Measurements from ENCODE around the gene RCN2.

RCN2 gene

GRCh38 chr15:76972389-76973361 is 41.1 kb downstream of the RCN2 start:
- TF ChIP-seq EZH2 (IDR thresholded peaks at IDR 0.05; ENCODE audit: borderline replicate concordance, low read depth, low read length, severe bottlenecking): no peak
- TF ChIP-seq, protein P1, sequence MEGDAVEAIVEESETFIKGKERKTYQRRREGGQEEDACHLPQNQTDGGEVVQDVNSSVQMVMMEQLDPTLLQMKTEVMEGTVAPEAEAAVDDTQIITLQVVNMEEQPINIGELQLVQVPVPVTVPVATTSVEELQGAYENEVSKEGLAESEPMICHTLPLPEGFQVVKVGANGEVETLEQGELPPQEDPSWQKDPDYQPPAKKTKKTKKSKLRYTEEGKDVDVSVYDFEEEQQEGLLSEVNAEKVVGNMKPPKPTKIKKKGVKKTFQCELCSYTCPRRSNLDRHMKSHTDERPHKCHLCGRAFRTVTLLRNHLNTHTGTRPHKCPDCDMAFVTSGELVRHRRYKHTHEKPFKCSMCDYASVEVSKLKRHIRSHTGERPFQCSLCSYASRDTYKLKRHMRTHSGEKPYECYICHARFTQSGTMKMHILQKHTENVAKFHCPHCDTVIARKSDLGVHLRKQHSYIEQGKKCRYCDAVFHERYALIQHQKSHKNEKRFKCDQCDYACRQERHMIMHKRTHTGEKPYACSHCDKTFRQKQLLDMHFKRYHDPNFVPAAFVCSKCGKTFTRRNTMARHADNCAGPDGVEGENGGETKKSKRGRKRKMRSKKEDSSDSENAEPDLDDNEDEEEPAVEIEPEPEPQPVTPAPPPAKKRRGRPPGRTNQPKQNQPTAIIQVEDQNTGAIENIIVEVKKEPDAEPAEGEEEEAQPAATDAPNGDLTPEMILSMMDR (IDR thresholded peaks at IDR 0.05; ENCODE audit: borderline replicate concordance, extremely low read depth, low read length, poor library complexity, severe bottlenecking): no peak
- no peaks in the 10 kb centered on the region for H4K20me1 ChIP-seq (ENCODE audit: insufficient read depth, low read length)
- H3K4me3 ChIP-seq (ENCODE audit: low read depth in 1 of 2, low read length in 2 of 2): no peak overlapping the region
- H3K27me3 ChIP-seq (ENCODE audit: insufficient read depth, low read length, poor library complexity): peaks cover 9% of the 10 kb centered on the region
- H3K36me3 ChIP-seq (ENCODE audit: insufficient read depth, low read length): no peaks in the 10 kb centered on the region
- H3K9me3 ChIP-seq (ENCODE audit: insufficient read depth, low read length, severe bottlenecking): no peaks in the 10 kb centered on the region
- no peak overlapping the region for H3K9ac ChIP-seq (ENCODE audit: low read depth, low read length)
- DNase-seq: no peak
- no peak overlapping the region for H2AFZ ChIP-seq (ENCODE audit: low read depth, low read length)
- no peak for ATAC-seq (ENCODE audit: insufficient read depth, low read depth)
- no peaks in the 10 kb centered on the region for H3K4me1 ChIP-seq (ENCODE audit: insufficient read depth, low read length)
- H3K79me2 ChIP-seq (ENCODE audit: insufficient read depth, low read length): no peaks in the 10 kb centered on the region
- no peak overlapping the region for H3K4me2 ChIP-seq (ENCODE audit: insufficient read depth, low read length)
- no peak overlapping the region for H3K27ac ChIP-seq (ENCODE audit: low read length)

- Histone ChIP-seq H2AFZ (ENCODE audit: low read depth, low read length) (no peak overlapping the region), H3K4me1 (ENCODE audit: insufficient read depth, low read length) (no peaks in the 10 kb centered on the region), H3K9me3 (ENCODE audit: insufficient read depth, low read length, severe bottlenecking) (no peaks in the 10 kb centered on the region), H3K79me2 (ENCODE audit: insufficient read depth, low read length) (no peaks in the 10 kb centered on the region), H3K27ac (ENCODE audit: low read length) (no peak overlapping the region), H3K9ac (ENCODE audit: low read depth, low read length) (no peak overlapping the region), H3K27me3 (ENCODE audit: insufficient read depth, low read length, poor library complexity) (peaks cover 9% of the 10 kb centered on the region), H4K20me1 (ENCODE audit: insufficient read depth, low read length) (no peaks in the 10 kb centered on the region), H3K4me2 (ENCODE audit: insufficient read depth, low read length) (no peak overlapping the region), H3K36me3 (ENCODE audit: insufficient read depth, low read length) (no peaks in the 10 kb centered on the region), H3K4me3 (ENCODE audit: low read depth in 1 of 2, low read length in 2 of 2) (no peak overlapping the region)
- peak; percentile 40; the same call in 1 of the 3 replicates for ATAC-seq (ENCODE audit: insufficient read depth, low read depth)
- TF ChIP-seq, protein P1 (IDR thresholded peaks at IDR 0.05; ENCODE audit: borderline replicate concordance, extremely low read depth, low read length, poor library complexity, severe bottlenecking): peak; percentile 63
- no peak for TF ChIP-seq EZH2 (IDR thresholded peaks at IDR 0.05; ENCODE audit: borderline replicate concordance, low read depth, low read length, severe bottlenecking)
- peak; percentile 40 for DNase-seq
Observed at GRCh38 chr15:76973362-76973743, 41.8 kb downstream of the RCN2 start.

DNA sequence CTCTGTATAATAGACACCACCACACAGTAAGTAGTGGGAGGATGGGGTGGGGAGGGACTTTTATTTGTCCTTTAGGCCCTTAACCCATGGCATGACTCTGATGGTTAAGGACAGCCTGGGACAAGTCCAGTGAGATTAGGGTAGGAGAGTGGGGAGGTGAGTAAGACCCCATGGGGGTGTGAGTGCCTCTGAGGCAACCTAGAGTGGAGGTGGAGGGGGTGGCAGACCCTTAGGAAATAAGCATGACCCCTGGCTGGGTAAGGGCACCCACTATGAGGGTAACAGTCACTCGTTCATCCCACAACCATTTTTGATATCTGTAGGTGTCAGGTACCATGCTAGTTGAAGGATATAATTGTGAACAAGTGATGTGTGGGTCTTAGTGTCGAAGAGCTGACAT is 42.4 kb downstream of the RCN2 start:
- H3K79me2 ChIP-seq (ENCODE audit: insufficient read depth, low read length): no peaks in the 10 kb centered on the region
- H3K27me3 ChIP-seq (ENCODE audit: insufficient read depth, low read length, poor library complexity): peaks cover 9% of the 10 kb centered on the region
- no peaks in the 10 kb centered on the region for H3K9me3 ChIP-seq (ENCODE audit: insufficient read depth, low read length, severe bottlenecking)
- H3K27ac ChIP-seq (ENCODE audit: low read length): no peak overlapping the region
- no peaks in the 10 kb centered on the region for H3K4me1 ChIP-seq (ENCODE audit: insufficient read depth, low read length)
- no peaks in the 10 kb centered on the region for H3K36me3 ChIP-seq (ENCODE audit: insufficient read depth, low read length)
- no peak for TF ChIP-seq EZH2 (IDR thresholded peaks at IDR 0.05; ENCODE audit: borderline replicate concordance, low read depth, low read length, severe bottlenecking)
- TF ChIP-seq, protein P1 (IDR thresholded peaks at IDR 0.05; ENCODE audit: borderline replicate concordance, extremely low read depth, low read length, poor library complexity, severe bottlenecking): no peak
- ATAC-seq (ENCODE audit: insufficient read depth, low read depth): no peak
- H3K4me3 ChIP-seq (ENCODE audit: low read depth in 1 of 2, low read length in 2 of 2): no peak overlapping the region
- no peak for DNase-seq
- no peaks in the 10 kb centered on the region for H4K20me1 ChIP-seq (ENCODE audit: insufficient read depth, low read length)
- H3K4me2 ChIP-seq (ENCODE audit: insufficient read depth, low read length): no peak overlapping the region
- H2AFZ ChIP-seq (ENCODE audit: low read depth, low read length): no peak overlapping the region
- no peak overlapping the region for H3K9ac ChIP-seq (ENCODE audit: low read depth, low read length)
